HG03460 (cell line): ENCODE results near the gene RAB11FIP3.
A peak's percentile ranks its signal among the peaks of the same experiment; 100 is the strongest.
"Not testable (repeated sequence)": the region's sequence is repeated elsewhere in the genome, so short reads cannot be mapped to it uniquely, and the experiment has no call there.

Experiments used
- ATAC-seq: cut with Tn5 transposase; IDR thresholded peaks from one replicate; pipeline ENCODE4 v1.9.1; 2021; ENCODE audit not compliant: unreplicated experiment

RAB11FIP3 gene

GRCh38 chr16:415170-415498 is 10.3 kb upstream of the RAB11FIP3 start:
- not testable (repeated sequence) for ATAC-seq

- not testable (repeated sequence) for ATAC-seq
These were observed 3.3 kb upstream of the RAB11FIP3 start for GRCh38 chr16:422179-422578.

GRCh38 chr16:424033-424622 is 1.3 kb upstream of the RAB11FIP3 start:
- ATAC-seq = no peak

GRCh38 chr16:424623-425081 is 797 bp upstream of the RAB11FIP3 start:
- ATAC-seq = peak; percentile 8

GRCh38 chr16:425740-426114 is 278 bp downstream of the RAB11FIP3 start:
- ATAC-seq = peak; percentile 31

GRCh38 chr16:426115-426905 is 861 bp downstream of the RAB11FIP3 start:
- no peak for ATAC-seq

GRCh38 chr16:426906-427249 is 1.4 kb downstream of the RAB11FIP3 start:
- ATAC-seq = no peak

GRCh38 chr16:427250-427649 is 1.8 kb downstream of the RAB11FIP3 start:
- no peak for ATAC-seq

- ATAC-seq = no peak
These were observed 5.5 kb downstream of the RAB11FIP3 start for GRCh38 chr16:430904-431303.

GRCh38 chr16:440627-441026 is 15.2 kb downstream of the RAB11FIP3 start:
- no peak for ATAC-seq

GRCh38 chr16:441447-441846 is 16.0 kb downstream of the RAB11FIP3 start:
- ATAC-seq = no peak

GRCh38 chr16:442976-443375 is 17.5 kb downstream of the RAB11FIP3 start:
- ATAC-seq = no peak

GRCh38 chr16:444027-444426 is 18.6 kb downstream of the RAB11FIP3 start:
- no peak for ATAC-seq

- ATAC-seq = no peak
These were observed 20.1 kb downstream of the RAB11FIP3 start for GRCh38 chr16:445566-445965.

- no peak for ATAC-seq
These were observed 24.9 kb downstream of the RAB11FIP3 start for GRCh38 chr16:450385-450784.

GRCh38 chr16:450785-451512 is 25.5 kb downstream of the RAB11FIP3 start:
- ATAC-seq = no peak

- ATAC-seq = no peak
These were observed 29.0 kb downstream of the RAB11FIP3 start for GRCh38 chr16:454397-454940.

- no peak for ATAC-seq
These were observed 30.0 kb downstream of the RAB11FIP3 start for GRCh38 chr16:455453-455852.

GRCh38 chr16:456891-457483 is 31.5 kb downstream of the RAB11FIP3 start:
- ATAC-seq = no peak

- no peak for ATAC-seq
These were observed 32.4 kb downstream of the RAB11FIP3 start for GRCh38 chr16:457732-458400.

- ATAC-seq = no peak
These were observed 34.3 kb downstream of the RAB11FIP3 start for GRCh38 chr16:459761-460160.
